GM18508 (cell line): ENCODE data around the gene TAX1BP3.
"Not testable (repeated sequence)": the region's sequence is repeated elsewhere in the genome, so short reads cannot be mapped to it uniquely, and the experiment has no call there.

Experiments used
- ATAC-seq: cut with Tn5 transposase; IDR thresholded peaks from one replicate; pipeline ENCODE4 v1.9.1; 2021; ENCODE audit warnings: moderate number of reproducible peaks; ENCODE audit not compliant: insufficient read depth, unreplicated experiment

TAX1BP3 gene, protein sequence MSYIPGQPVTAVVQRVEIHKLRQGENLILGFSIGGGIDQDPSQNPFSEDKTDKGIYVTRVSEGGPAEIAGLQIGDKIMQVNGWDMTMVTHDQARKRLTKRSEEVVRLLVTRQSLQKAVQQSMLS

DNA sequence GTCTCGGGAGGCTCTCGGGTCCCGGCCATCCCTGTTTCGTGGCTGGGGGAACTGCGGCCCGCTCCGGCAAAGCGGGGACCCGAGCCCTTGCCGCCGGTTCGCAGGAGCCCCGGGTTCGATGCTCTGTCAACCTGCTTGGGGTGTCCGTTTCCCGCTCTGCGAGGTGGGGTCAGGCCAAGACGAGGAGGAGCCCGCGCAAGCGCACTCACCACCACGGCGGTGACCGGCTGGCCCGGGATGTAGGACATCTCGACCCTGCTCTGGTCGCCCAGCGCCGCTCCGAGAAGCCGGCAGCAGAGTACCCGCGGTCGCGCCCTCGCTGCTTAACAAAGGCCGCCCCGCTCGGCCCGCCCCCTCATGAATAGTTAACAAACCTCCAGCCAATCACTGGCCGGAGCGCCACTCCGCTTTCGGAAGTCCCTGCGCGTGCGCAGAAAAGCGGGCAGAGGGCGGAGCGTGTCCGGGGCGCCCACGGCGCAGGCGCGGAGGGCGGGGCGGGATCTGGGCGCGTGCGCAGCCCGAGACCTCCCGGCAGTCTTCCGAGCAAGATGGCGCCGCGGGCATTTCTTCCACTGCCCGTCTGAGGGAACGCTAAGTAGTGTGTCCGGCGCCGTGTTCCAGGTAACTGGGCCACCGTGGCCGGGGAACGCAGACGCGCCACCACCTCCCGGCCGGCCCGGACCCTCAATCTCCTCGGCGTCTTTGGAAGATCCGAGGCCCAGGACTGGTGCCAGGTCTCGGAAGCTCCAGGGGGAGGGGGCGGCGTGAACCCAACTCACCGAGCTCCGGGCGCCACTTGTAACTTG is at the start of gene TAX1BP3, which contains the start of gene EMC6:
TAX1BP3 (minus strand) TSS at position 300 of the 806 bp plus-strand sequence; CDS start at position 248, 52 bp downstream.
EMC6 (plus strand) TSS at position 534 of the 806 bp plus-strand sequence. CDS start 335 bp downstream, outside the sequence.
- peak; percentile 56 for ATAC-seq

DNA sequence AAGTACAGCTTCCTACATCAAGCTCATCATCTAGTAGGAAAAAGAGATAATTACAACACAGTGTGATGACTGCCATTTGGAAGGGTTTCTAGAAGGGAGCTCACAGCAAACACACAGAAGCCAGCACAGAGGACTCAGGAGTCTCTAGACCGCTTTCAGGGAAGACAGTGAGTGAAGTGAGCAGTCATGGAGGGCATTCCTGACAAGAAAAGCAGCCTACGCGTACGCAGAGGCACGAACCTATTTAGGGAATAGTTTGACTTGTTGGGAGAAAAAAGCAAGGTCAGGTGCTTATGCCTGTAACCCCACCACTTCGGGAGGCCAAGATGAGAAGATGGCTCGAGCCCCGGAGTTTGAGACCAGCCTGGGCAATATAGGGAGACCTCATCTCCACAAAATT is 46.9 kb upstream of the TAX1BP3 start:
- no peak for ATAC-seq

DNA sequence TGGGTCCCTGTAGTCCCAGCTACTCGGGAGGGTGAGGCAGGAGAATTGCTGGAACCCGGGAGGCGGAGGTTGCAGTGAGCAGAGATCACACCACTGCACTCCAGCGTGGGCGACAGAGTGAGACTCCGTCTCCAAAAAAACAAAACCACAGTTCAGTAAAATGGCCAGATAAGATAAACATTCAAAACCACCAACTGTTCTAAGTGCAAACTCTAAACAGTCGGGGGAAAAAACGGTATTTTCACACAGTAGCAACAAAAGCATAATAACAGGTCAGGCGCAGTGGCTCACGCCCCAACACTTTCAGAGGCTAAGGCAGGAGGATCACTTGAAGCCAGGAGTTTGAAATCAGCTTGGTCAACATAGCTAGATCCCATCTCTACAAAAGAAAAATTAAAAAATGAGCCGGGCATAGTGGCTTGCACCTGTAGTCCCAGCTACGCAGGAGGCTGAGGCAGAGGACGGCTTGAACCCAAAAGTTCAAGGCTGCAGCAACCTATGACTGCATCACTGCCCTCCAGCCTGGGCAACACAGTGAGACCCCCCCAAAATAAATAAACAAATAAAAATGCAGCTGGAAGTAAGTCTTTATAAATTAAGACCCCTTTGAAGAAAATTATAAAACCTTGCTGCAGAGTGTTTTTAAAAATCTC is 44.6 kb upstream of the TAX1BP3 start:
- ATAC-seq: no peak

DNA sequence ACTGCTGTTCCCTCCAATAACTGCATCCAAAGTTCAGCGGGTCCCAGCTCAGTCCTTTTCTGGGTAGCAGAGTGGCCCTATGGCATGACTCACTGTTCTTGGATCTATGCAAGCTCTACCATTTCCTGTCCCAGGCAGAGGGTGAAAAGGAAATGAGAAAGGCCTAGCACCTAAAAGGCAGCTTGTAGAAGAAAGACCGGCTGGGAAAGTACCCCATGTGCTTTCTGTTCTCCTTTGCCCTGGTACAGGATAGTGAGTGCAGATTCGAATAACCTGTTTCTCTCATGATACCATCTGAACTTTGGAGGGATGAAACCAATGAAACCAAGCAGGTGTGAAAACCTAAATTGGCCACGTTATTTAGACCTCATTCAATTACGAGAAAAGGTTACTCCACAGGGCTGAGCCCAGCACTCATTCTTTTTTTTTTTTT is 42.6 kb upstream of the TAX1BP3 start:
- ATAC-seq: peak; percentile 88

DNA sequence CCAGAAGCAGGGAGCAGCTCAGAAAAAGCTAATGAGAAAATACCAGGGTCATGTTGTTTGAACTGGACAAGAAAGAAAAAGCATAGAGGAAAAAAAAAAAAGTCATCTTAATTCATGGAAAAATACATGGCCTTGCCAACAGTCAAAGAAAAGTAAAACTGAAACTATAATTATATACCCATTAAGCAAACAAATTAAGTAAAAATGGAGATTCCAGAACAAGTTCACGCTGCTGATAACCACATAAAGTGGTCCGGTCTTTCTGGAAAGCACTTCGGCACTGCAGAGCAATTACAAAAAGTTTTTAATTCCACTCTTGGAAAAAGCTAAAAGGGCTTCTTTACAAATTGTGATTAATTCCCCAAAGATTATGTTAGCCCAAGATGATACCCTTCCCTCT is 40.0 kb upstream of the TAX1BP3 start:
- no peak for ATAC-seq

DNA sequence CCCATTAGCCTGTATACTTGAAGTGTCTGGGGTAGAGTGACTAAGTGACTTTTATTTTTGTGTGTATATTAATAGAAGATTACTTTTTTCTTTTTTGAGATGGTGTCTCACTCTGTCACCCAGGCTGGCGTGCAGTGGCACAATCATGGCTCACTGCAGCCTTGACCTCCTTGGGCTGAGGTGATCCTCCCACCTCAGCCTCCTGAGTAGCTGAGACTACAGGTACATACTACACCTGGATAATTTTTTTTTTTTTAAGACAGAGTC is 37.3 kb upstream of the TAX1BP3 start:
- ATAC-seq: not testable (repeated sequence)

DNA sequence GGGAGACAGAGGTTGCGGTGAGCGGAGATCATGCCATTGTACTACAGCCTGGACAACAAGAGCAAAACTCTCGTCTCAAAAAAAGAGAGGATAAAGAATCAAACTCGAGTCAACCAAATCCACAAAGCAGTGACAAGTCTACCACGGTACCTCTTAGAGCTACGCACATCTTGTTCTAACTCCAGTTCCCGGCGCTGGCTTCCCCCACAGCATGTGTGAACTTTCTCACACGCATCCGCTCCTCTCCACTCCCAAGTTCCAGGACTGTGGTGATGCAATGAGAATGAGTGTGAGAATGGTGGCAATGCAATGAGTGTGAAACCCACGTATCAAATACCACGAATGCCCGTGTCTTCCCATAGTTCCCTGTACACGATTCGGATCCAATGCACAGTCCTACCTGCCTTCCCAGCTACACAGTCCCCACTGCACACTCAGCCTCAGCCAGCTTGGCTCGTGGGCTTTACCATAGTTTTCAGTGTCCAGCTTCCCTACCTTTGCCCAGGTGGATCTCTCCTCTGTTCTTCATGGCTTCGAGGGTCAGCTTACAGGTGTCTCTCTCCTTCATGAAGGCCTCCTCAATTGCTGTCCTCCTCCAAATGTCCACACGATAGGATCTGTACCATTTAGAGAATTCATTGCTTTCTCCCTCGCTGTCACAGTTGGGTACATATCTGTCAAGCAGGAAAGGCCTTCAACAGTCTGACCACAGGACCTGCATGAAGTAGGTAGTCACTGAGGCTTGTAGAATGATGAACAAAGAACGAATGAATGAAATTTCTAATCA is 36.7 kb upstream of the TAX1BP3 start:
- no peak for ATAC-seq

DNA sequence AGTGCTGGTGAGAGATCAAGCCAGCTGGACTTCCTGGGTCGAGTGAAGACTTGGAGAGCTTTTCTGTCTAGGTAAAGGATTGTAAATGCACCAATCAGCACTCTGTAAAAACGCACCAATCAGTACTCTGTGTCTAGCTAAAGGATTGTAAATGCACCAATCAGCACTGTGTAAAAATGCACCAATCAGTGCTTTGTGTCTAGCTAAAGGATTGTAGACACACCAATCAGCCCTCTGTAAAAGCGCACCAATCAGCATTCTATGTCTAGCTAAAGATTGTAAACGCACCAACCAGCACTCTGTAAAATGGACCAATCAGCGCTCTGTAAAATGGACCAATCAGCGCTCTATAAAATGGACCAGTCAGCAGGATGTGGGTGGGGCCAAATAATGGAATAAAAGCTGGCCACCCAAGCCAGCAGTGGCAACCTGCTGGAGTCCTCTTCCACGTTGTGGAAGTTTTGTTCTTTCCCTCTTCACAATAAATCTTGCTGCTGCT is 33.7 kb upstream of the TAX1BP3 start:
- not testable (repeated sequence) for ATAC-seq

DNA sequence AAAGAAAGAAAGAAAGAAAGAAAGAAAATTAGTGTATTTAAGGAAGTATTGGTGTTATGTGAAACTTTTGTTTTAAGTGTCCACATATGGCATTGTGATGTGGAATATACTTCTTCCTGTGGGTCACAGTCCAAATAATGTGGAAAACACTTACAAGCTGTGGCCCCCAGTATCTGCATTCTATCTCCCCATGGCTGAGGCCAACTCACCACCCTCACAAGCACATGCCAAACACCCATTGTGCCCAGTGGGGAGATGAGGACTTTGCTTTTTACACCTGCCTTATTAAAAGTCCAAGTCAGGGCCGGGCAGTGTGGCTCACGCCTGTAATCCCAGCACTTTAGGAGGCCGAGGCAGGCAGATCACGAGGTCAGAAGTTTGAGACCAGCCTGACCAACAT is 31.6 kb upstream of the TAX1BP3 start:
- ATAC-seq: no peak

DNA sequence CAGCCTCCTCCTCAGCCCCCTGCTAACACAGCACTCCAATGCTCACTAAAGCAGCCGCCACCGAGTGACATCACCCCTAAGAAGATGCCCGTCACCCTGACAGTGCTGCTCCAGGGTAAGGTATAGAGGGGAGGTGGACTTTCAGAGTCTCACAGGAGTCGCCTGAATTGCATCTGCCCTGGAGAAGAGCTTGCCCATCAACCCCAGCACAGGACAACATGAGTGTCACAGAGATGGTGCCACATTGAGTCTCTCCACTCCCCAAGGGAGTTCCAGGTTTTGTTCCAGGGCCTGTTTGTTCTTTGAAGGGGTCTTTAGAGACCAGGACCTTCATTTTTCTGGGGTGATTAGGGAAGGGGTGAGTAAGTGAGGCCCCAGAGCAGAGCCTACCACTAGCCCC is 29.8 kb upstream of the TAX1BP3 start:
- ATAC-seq: no peak

DNA sequence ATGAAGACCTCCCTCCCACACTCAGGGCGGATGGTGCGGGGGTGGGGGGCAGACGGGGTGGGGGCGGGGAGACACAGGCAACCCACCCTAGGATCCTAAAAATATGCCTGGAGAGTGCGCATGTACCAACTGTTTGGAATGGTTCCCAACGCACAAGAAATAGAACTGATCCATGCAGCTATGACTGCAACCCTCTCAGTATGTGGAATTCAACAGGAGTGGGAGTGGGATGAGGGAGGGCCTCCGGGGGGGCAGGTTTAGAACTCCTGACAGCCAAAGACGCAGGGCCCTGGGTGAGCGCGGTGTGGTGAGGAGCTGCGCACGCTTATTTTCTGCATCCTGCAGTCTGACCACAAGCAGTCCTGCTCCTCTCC is 28.7 kb upstream of the TAX1BP3 start:
- no peak for ATAC-seq

DNA sequence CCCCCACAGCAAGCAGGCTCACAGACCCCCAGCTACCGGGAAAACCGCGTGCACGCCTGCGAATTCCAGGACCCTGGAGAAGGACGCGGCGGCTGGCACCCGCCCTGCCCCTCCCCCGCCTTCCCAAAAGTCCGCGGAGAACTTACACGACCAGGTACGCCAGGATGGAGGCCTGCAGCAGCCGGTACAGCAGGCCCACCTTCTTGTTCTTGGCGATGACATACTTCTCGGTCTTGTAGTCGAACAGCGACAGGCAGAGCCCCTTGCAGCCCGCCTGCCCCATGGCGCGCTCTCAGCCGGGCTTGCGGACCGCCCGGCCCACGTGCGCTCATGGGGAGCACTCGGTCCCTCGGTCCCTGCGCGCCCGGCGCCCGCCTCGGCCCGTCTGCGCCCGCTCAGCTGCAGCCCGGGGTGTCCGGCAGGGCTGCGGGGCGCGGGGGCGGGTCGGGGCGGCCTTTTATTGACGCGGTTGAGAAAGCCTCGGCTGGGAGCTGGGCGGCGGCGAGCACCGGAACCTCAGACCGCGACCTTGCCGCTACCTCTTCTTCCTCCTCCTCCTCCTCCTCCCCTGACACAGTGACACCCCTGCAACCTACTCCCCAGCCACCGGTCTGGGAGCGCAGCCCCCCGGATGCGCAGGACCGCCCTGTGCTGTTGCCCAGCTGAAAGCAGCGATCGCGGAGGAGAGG is 27.5 kb upstream of the TAX1BP3 start, which contains the start of gene P2RX5:
P2RX5 (minus strand) TSS at position 433 of the 689 bp plus-strand sequence; CDS start at position 283, 150 bp downstream.
- no peak for ATAC-seq

DNA sequence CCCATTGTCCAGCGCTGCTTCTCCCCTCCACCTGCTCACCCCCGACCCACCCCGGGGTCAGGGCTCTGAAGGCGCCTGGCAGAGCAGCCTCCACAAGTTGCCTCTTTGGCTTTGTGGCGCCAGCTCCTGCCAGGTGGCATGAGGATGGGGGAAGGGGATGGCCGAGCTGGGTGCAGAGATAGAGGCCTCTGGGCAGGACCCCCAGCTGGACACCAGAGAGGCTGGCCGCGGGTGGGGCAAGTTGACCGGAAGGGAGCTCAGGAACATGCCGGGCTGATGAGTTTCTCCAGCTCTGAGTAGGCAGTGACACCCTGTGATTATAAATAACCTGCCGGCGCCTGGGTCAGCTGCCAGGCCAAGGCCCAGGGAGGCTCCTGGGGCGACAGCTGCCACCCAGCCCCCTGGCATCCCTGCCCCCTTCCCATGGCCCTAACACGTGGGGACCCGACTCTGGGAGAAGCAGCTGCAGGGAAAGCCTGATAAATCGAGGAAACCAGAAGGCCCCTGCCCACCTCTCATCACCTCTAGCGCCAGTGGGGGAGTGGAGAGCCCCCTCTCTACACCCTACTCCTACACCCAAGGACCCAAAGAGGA is 26.8 kb upstream of the TAX1BP3 start:
- no peak for ATAC-seq

DNA sequence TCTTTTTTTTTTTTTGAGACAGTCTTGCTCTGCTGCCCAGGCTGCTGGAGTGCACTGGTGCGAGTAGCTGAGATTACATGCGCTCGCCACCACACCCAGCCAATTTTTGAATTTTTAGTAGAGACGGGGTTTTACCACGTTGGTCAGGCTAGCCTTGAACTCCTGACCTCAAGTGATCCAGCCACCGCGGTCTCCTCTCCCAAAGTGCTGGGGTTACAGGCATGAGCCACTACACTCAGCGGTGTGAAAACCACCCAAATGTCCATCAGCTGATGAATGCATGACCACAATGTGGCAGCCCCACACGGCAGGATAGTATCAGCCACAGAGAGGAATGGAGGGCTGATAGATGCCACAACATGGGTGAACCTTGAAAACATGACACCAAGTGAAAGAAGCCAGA is 25.5 kb upstream of the TAX1BP3 start:
- ATAC-seq: no peak

DNA sequence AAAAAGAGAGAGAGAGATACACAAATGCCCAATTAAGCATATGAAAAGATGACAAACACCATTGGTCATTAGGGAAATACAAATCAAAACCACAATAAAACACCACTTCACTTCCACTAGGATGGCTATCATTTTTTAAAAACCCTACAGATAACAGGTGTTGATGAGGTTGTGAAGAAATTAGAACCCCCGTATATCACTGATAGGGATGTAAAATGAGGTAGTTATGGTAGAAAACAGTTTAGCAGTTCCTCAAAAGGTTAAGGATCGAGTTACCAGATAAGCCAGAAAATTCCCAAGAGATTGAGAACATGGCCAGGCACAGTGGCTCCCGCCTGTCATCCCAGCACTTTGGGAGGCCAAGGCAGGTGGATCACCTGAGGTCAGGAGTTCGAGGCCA is 24.8 kb upstream of the TAX1BP3 start:
- ATAC-seq: no peak

DNA sequence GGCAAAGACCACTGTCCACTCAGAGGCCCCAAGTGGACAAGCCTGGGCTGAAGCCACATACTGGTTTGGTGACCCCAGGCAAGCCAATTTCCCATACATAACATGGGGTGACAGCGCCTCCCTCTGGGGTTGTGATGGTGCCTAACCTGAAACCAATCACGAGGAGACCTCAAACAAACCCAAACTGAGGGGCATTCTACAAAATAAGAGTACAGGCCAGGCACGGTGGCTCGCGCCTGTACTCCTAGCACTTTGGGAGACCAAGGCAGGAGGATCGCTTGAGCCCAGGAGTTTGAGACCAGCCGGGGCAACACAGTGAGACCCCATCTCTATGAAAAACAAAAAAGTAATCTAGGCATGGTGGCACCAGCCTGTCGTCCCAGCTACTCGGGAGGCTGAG is 24.0 kb upstream of the TAX1BP3 start:
- no peak for ATAC-seq

DNA sequence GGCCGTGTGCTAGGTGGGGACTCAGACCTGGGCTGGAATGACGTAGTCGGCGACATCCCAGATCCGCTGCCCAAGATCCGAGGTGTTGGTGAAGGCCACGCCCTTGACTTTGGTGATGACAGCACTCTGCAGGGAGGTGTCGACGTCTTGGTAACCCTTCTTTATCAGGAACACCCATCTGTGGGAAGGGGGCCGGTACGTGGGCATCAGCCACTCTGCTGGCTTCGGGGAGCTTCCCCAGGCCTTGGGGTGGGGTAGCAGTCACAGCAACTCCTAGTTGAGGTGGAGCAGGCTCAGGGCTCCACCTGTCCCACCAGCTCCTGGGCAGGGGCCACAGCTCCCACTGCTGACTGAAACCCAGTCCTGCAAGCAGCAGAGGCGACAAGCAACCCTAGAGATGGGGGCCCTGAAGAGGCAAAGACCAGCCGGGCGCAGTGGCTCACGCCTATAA is 23.3 kb upstream of the TAX1BP3 start:
- ATAC-seq: no peak

DNA sequence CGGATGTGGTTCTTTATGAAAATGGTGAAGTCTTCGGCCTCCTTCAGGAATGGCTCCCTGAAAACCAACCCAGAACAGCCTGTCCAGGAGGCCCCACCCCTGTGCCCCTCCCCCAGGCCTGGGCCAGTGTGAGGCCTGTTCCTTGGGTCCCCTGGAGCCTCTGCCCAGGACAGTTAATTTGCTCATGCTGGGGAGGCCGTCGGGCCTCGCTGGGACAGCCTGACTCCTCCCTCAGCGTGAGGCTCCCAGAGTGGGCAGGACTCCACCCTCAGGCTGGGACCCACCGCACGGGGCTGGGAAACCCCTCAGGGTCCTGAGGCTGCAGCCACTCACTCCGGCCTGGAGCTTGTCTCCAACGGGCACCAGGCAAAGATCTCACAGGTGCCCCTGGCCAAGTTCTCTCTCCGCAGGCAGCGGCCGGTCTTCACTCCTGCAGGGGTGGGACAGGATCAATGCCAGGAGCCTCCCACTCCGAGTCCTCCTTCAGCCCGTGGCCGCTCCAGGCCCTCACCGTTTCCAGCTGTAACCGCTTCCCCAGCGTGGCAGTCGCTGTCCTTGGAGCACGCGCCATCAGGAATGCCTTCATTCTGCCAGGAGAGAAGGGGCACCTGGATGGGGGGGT is 21.8 kb upstream of the TAX1BP3 start:
- ATAC-seq: no peak
